AG10803 (cell line): ENCODE results near the gene TTLL11.

ENCODE experiments used
- DNase-seq: peaks from one replicate; pipeline ENCODE4 v3.0.0; 2010; ENCODE audit warnings: low read depth
- H3K4me3 ChIP-seq: 2 replicates; pipeline ENCODE4 v1.5.1; 2011; ENCODE audit warnings: mild to moderate bottlenecking, low read length, control low read depth
- CTCF ChIP-seq: conservative IDR thresholded peaks from 2 replicates; pipeline ENCODE4 v1.5.1; 2011; ENCODE audit warnings: mild to moderate bottlenecking, low read length, control low read depth, inconsistent platforms

The TTLL11 gene

GRCh38 chr9:121968056-121968455 lies 125.1 kb downstream of the TTLL11 start:
- H3K4me3 ChIP-seq = no peak overlapping the region
- DNase-seq = no peak
- no peak for TF ChIP-seq CTCF

- H3K4me3 ChIP-seq = no peak overlapping the region
- no peak for DNase-seq
- TF ChIP-seq CTCF = no peak
Observed at GRCh38 chr9:121966706-121967105, 126.4 kb downstream of the TTLL11 start.

GRCh38 chr9:121963528-121963995 lies 129.5 kb downstream of the TTLL11 start:
- no peak for TF ChIP-seq CTCF
- H3K4me3 ChIP-seq = no peak overlapping the region
- peak; percentile 39 for DNase-seq

- no peak overlapping the region for H3K4me3 ChIP-seq
- no peak for DNase-seq
- TF ChIP-seq CTCF = no peak
Observed at GRCh38 chr9:121962421-121962820, 130.7 kb downstream of the TTLL11 start.

- DNase-seq = no peak
- no peak overlapping the region for H3K4me3 ChIP-seq
- no peak for TF ChIP-seq CTCF
Observed at GRCh38 chr9:121960665-121961064, 132.4 kb downstream of the TTLL11 start.

- no peak for DNase-seq
- TF ChIP-seq CTCF = no peak
- no peak overlapping the region for H3K4me3 ChIP-seq
Observed at GRCh38 chr9:121958530-121958929, 134.6 kb downstream of the TTLL11 start.

- H3K4me3 ChIP-seq = no peak overlapping the region
- TF ChIP-seq CTCF = no peak
- no peak for DNase-seq
Observed at GRCh38 chr9:121956808-121957207, 136.3 kb downstream of the TTLL11 start.
